Panc1 (cell line): ENCODE results near the gene DST. TPM values are rescaled to one million over a fixed set of nuclear protein-coding genes. Genes with fewer than 3 reads are reported as not detected.

Experiments used
- ATAC-seq: fragments of 200-7000 bp; cut with Tn5 transposase; 2 replicates; pipeline ENCODE4 v1.9.1; 2020; ENCODE audit warnings: mild to moderate bottlenecking, moderate library complexity
- BruUV-seq: library from RNA; stranded (reverse); fragments of 400-500 nt; replicated peaks from 2 replicates; lab custom pipeline; 2021; lab: Mats Ljungman, UMichigan
- CTCF ChIA-PET: fragments of 300-600 bp; sonication (Branson Sonifier 250); formaldehyde crosslinking; loops from one replicate; lab custom pipeline; 2022; ENCODE audit warnings: antibody characterized with exemption; lab: Charles Lee
- POLR2A ChIA-PET: fragments of 300-600 bp; sonication (Branson Sonifier 250); formaldehyde crosslinking; loops from one replicate; lab custom pipeline; 2022; ENCODE audit warnings: antibody characterized with exemption; lab: Charles Lee
- DNase-seq: peaks from one replicate; pipeline ENCODE4 v3.0.0-alpha.2; 2010; ENCODE audit warnings: low read depth, low spot score
- H3K27ac ChIP-seq: 2 replicates; pipeline ENCODE4 v1.5.1; 2011; ENCODE audit warnings: mild to moderate bottlenecking, low read length, inconsistent platforms
- H3K27me3 ChIP-seq: fragments of 200-500 bp; sonication (Bioruptor generic); 2 replicates; pipeline ENCODE4 v1.6.0; 2014; ENCODE audit warnings: low read length, inconsistent platforms; ENCODE audit not compliant: control insufficient read depth, insufficient read depth
- H3K36me3 ChIP-seq: fragments of 200-500 bp; sonication (Bioruptor generic); 2 replicates; pipeline ENCODE4 v1.5.1; 2014; ENCODE audit warnings: inconsistent platforms, mild to moderate bottlenecking, low read length, moderate library complexity; ENCODE audit not compliant: control insufficient read depth, insufficient read depth
- H3K4me1 ChIP-seq: 2 replicates; pipeline ENCODE4 v1.5.1; 2011; ENCODE audit warnings: inconsistent platforms, mild to moderate bottlenecking, low read length, moderate library complexity; ENCODE audit not compliant: control insufficient read depth, insufficient read depth
- H3K4me3 ChIP-seq, 2 experiments: 2 replicates each; pipeline ENCODE4 v1.5.1; 2011 to 2012; ENCODE audit warnings: low read depth in 2 of 2, low read length in 2 of 2, mild to moderate bottlenecking in 2 of 2, inconsistent platforms in 1 of 2, moderate library complexity in 1 of 2
- H3K9me3 ChIP-seq: fragments of 200-500 bp; sonication (Bioruptor generic); 2 replicates; pipeline ENCODE4 v1.5.1; 2014; ENCODE audit warnings: low read depth, mild to moderate bottlenecking, inconsistent platforms, low read length, moderate library complexity; ENCODE audit not compliant: control insufficient read depth, insufficient read depth
- POLR2AphosphoS5 ChIP-seq: IDR thresholded peaks from 2 replicates; pipeline ENCODE4 v1.6.1; 2012; ENCODE audit warnings: mild to moderate bottlenecking, low read depth, low read length, moderate library complexity
- REST ChIP-seq, 2 experiments: IDR thresholded peaks; 2 replicates each; pipeline ENCODE4 v1.6.1; 2011 to 2012; ENCODE audit warnings: low read depth in 2 of 2, control low read depth in 1 of 2, low read length in 1 of 2, mild to moderate bottlenecking in 1 of 2, moderate library complexity in 1 of 2; ENCODE audit not compliant: insufficient read depth in 1 of 2
- SIN3A ChIP-seq: IDR thresholded peaks from 2 replicates; pipeline ENCODE4 v1.6.1; 2012; ENCODE audit warnings: low read depth, mild to moderate bottlenecking, low read length, moderate library complexity, borderline replicate concordance; ENCODE audit not compliant: insufficient read depth
- TCF7L2 ChIP-seq: IDR thresholded peaks from 2 replicates; pipeline ENCODE4 v1.6.1; 2011; ENCODE audit warnings: mild to moderate bottlenecking, low read depth, low read length, inconsistent platforms
- in situ Hi-C: cut with HindIII; loops from 2 replicates; pipeline ENCODE4 v1.10.0; 2016; ENCODE audit warnings: low sequenced_read_pairs, low pct_unique_long_range_greater_than_20kb
- intact Hi-C: fragments of 100-400 bp; cut with micrococcal nuclease; formaldehyde crosslinking; loops from one replicate; pipeline ENCODE4 v1.10.0; 2022; ENCODE audit not compliant: unreplicated experiment
- total RNA-seq: library from RNA; stranded (reverse); gene quantifications from one replicate; pipeline ENCODE4 v1.2.1, GENCODE V29; 2021; ENCODE audit not compliant: unreplicated experiment
- TF ChIP-seq, protein P1 (sequence below): fragments of 450-650 bp; IDR thresholded peaks from 2 replicates; pipeline ENCODE4 v1.5.1; 2017; ENCODE audit warnings: mild to moderate bottlenecking

The DST gene
- total RNA-seq, 1 experiment from 2014 or later: 230 TPM

DNA sequence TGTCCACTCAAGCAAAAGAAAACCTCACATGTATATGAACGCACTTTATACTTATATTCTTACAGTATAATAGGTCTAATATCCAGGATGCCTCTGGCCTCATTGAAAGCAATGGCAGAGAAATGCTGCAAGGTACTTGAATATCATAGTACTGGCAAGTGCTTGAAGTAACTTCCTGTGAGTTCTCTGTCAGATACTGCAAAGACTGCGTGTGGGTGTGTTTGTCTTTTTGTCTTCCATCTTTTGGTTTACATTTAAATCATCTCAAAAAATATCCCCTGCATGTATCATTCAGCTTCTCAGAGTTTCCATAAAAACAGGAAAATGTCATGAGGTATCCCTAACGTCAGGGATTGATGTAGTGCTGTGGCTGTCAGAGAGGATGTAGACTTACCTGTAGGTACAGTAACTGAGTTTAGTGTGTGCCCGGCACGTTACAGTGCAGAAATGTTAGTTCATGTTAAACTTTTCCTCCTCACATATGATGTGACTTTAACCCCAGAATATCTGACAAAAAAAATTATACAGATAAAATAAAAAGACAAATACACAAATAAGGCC lies 184.3 kb downstream of the DST start:
- POLR2A ChIA-PET: no interaction called here
- CTCF ChIA-PET: no interaction called here
- no peaks in the 10 kb centered on the region for H3K27me3 ChIP-seq
- intact Hi-C loops: no loop called here
- peaks cover 57% of the 10 kb centered on the region for H3K36me3 ChIP-seq
- no peak overlapping the region for H3K4me3 ChIP-seq
- TF ChIP-seq, protein P1, sequence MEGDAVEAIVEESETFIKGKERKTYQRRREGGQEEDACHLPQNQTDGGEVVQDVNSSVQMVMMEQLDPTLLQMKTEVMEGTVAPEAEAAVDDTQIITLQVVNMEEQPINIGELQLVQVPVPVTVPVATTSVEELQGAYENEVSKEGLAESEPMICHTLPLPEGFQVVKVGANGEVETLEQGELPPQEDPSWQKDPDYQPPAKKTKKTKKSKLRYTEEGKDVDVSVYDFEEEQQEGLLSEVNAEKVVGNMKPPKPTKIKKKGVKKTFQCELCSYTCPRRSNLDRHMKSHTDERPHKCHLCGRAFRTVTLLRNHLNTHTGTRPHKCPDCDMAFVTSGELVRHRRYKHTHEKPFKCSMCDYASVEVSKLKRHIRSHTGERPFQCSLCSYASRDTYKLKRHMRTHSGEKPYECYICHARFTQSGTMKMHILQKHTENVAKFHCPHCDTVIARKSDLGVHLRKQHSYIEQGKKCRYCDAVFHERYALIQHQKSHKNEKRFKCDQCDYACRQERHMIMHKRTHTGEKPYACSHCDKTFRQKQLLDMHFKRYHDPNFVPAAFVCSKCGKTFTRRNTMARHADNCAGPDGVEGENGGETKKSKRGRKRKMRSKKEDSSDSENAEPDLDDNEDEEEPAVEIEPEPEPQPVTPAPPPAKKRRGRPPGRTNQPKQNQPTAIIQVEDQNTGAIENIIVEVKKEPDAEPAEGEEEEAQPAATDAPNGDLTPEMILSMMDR: no peak
- no peak for TF ChIP-seq POLR2AphosphoS5
- TF ChIP-seq TCF7L2: no peak
- TF ChIP-seq SIN3A: no peak
- TF ChIP-seq REST (IDR thresholded peaks at IDR 0.05; ENCODE audit: insufficient read depth in 1 of 2, low read depth in 2 of 2, low read length in 1 of 2): no peak
- no peak for DNase-seq
- no peak for ATAC-seq
- in situ Hi-C loops: no loop called here
- H3K27ac ChIP-seq: no peak overlapping the region
- BruUV-seq: TSS peak; percentile 59
- no peaks in the 10 kb centered on the region for H3K4me1 ChIP-seq
- H3K9me3 ChIP-seq: no peaks in the 10 kb centered on the region

GRCh38 chr6:56456785-56457184 lies 185.9 kb downstream of the DST start:
- H3K9me3 ChIP-seq: no peaks in the 10 kb centered on the region
- ATAC-seq (no peak), DNase-seq (no peak)
- H3K36me3 ChIP-seq: peaks cover 47% of the 10 kb centered on the region
- intact Hi-C loops (no loop called here), in situ Hi-C loops (no loop called here)
- no peaks in the 10 kb centered on the region for H3K27me3 ChIP-seq
- no TSS peak for BruUV-seq
- H3K4me1 ChIP-seq: no peaks in the 10 kb centered on the region
- H3K27ac ChIP-seq: no peak overlapping the region
- ChIA-PET CTCF (no interaction called here), POLR2A (interaction anchor here (0.7 kb wide), 1 partner anchor 11 kb away, joined by 14 read pairs; no protein-coding TSS in a partner anchor)
- no peak overlapping the region for H3K4me3 ChIP-seq
- TF ChIP-seq POLR2AphosphoS5 (no peak), SIN3A (no peak), REST (IDR thresholded peaks at IDR 0.05; ENCODE audit: insufficient read depth in 1 of 2, low read depth in 2 of 2, low read length in 1 of 2) (no peak), TCF7L2 (no peak)
- TF ChIP-seq, protein P1: no peak
